ENCODE measurements around the gene NLGN1.

NLGN1 gene

DNA sequence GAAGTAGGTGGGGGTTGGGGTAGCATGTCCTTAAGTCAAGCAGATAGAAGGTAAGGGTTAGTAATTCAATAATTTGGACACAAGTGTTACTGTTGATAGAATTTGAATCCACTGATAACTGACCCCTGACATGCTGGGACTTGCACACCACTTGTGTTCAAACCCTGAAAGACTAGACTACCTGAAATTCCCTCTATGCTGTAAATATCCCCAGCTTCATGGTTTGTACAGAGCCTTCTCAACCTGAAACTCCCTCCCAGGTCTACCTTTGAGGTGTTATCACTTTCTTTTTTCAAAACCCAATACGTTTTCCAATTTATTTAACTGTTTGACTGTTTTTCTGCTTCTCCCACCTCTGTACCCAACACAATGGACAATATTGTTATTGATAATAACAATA, 459.6 kb downstream of the NLGN1 start:
- no peak overlapping the region for H3K4me3 ChIP-seq (ENCODE audit: low read depth, low read length)
- TF ChIP-seq, protein P1, sequence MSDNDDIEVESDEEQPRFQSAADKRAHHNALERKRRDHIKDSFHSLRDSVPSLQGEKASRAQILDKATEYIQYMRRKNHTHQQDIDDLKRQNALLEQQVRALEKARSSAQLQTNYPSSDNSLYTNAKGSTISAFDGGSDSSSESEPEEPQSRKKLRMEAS (IDR thresholded peaks at IDR 0.05; ENCODE audit: low read depth, low read length), result no peak
- no peak for TF ChIP-seq MYC (IDR thresholded peaks at IDR 0.05; ENCODE audit: low read depth, low read length)
- no peak for TF ChIP-seq POLR2A (IDR thresholded peaks at IDR 0.05; ENCODE audit: extremely low read depth, insufficient read length)
- TF ChIP-seq, protein P2, sequence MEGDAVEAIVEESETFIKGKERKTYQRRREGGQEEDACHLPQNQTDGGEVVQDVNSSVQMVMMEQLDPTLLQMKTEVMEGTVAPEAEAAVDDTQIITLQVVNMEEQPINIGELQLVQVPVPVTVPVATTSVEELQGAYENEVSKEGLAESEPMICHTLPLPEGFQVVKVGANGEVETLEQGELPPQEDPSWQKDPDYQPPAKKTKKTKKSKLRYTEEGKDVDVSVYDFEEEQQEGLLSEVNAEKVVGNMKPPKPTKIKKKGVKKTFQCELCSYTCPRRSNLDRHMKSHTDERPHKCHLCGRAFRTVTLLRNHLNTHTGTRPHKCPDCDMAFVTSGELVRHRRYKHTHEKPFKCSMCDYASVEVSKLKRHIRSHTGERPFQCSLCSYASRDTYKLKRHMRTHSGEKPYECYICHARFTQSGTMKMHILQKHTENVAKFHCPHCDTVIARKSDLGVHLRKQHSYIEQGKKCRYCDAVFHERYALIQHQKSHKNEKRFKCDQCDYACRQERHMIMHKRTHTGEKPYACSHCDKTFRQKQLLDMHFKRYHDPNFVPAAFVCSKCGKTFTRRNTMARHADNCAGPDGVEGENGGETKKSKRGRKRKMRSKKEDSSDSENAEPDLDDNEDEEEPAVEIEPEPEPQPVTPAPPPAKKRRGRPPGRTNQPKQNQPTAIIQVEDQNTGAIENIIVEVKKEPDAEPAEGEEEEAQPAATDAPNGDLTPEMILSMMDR (IDR thresholded peaks at IDR 0.05; ENCODE audit: low read depth, low read length), result no peak
- no peak for DNase-seq (ENCODE audit: low read depth)

DNA sequence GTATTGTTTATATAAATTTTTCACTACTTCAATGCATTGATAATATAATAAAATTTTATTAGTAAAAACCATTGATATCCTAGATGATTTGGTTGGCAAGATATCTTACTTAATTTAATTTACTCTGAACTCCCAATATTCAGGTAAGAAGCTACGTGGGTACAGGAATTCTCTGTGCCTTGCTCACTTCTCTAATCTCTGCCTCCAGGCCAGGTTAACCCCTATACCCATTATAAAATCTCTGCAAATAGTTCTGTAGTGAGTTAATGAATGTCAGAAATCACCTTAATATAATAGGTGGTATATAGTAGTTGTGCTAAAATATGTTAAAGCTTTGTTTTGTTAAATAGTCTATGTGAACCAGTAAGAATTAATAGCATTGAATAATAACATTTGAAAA, 465.2 kb downstream of the NLGN1 start:
- no peak overlapping the region for H3K4me3 ChIP-seq (ENCODE audit: low read depth, low read length)
- DNase-seq (ENCODE audit: low read depth), result no peak
- TF ChIP-seq POLR2A (IDR thresholded peaks at IDR 0.05; ENCODE audit: extremely low read depth, insufficient read length) (no peak), MYC (IDR thresholded peaks at IDR 0.05; ENCODE audit: low read depth, low read length) (no peak)
- TF ChIP-seq, protein P2 (IDR thresholded peaks at IDR 0.05; ENCODE audit: low read depth, low read length), result no peak
- TF ChIP-seq, protein P1 (IDR thresholded peaks at IDR 0.05; ENCODE audit: low read depth, low read length), result no peak

DNA sequence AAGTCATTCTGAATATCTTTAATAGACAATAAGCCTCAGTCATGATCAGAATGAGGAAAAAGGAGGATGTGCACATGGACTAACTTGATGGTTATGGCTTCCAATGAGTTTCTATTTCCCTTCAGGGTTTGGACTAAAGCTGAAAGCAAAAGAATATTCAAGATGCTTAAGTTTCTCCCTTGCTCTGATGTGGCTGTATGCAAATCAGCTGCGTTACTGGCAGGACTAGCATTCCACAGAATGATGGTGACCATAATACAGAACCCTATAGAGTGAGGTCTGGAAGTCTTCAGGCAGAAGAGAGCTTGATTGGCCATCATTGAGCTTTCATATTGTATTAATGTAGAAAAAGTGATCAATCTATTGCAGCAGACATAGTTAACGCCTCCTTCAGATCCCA, 466.0 kb downstream of the NLGN1 start:
- no peak overlapping the region for H3K4me3 ChIP-seq (ENCODE audit: low read depth, low read length)
- no peak for DNase-seq (ENCODE audit: low read depth)
- TF ChIP-seq, protein P1 (IDR thresholded peaks at IDR 0.05; ENCODE audit: low read depth, low read length), result no peak
- TF ChIP-seq POLR2A (IDR thresholded peaks at IDR 0.05; ENCODE audit: extremely low read depth, insufficient read length) (no peak), MYC (IDR thresholded peaks at IDR 0.05; ENCODE audit: low read depth, low read length) (no peak)
- TF ChIP-seq, protein P2 (IDR thresholded peaks at IDR 0.05; ENCODE audit: low read depth, low read length), result no peak

DNA sequence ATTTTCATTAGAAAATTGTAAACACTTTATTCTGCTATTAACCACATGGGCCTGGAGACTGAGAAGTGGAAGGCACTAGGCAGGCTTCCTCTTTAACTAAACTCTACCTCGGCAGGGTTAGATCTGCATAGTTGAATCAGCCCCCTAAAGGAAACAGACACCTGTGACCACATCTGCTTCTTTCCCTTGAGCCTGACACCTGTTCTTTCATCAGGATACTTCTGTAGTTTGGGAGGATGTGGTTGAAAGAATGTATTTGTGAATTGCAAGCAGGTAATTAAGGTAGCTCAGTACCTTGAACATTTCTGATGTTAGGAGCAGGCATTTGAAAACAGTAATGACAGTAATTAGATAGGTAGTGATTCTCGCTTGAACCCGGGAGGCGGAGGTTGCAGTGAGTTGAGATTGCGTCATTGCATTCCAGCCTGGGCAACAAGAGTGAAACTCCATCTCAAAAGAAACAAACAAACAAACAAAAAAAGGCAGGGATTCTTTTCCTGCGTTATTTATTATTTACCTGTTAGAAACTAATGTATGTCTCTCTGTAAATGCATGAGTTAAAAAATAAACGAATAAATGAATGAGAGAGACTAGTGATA, 468.5 kb downstream of the NLGN1 start:
- no peak for DNase-seq (ENCODE audit: low read depth)
- H3K4me3 ChIP-seq (ENCODE audit: low read depth, low read length), result no peak overlapping the region
- TF ChIP-seq MYC (IDR thresholded peaks at IDR 0.05; ENCODE audit: low read depth, low read length) (no peak), POLR2A (IDR thresholded peaks at IDR 0.05; ENCODE audit: extremely low read depth, insufficient read length) (no peak)
- TF ChIP-seq, protein P1 (IDR thresholded peaks at IDR 0.05; ENCODE audit: low read depth, low read length), result no peak
- TF ChIP-seq, protein P2 (IDR thresholded peaks at IDR 0.05; ENCODE audit: low read depth, low read length), result no peak

DNA sequence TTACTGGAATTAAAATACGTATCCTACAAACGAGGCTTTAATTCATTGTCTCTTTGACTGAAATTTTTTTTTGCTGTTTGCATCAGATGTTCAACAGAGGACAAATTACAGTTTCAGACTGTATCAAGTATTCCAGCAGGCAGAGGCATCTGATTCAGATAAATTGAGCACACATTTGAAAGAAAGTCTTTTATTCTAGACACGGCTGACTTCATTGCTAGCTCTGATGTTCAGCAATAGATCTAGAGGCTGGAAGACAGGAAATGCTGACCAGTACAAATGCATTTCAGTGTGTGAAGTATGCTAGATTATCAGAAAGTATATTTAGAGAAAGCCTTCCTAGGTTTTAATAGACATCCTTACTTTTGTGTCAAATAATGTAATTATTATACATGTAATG, 472.2 kb downstream of the NLGN1 start:
- TF ChIP-seq, protein P1 (IDR thresholded peaks at IDR 0.05; ENCODE audit: low read depth, low read length), result no peak
- TF ChIP-seq, protein P2 (IDR thresholded peaks at IDR 0.05; ENCODE audit: low read depth, low read length), result no peak
- TF ChIP-seq MYC (IDR thresholded peaks at IDR 0.05; ENCODE audit: low read depth, low read length), result no peak
- TF ChIP-seq POLR2A (IDR thresholded peaks at IDR 0.05; ENCODE audit: extremely low read depth, insufficient read length), result no peak
- no peak overlapping the region for H3K4me3 ChIP-seq (ENCODE audit: low read depth, low read length)

More for the DNA sequence above, 472.2 kb downstream of the NLGN1 start:
- DNase-seq (ENCODE audit: low read depth), result no peak

Data from NB4 (cell line).